Caco-2 (cell line): ENCODE results near the gene CDK14. TPM values are rescaled to one million over a fixed set of nuclear protein-coding genes. Genes with fewer than 3 reads are reported as not detected.

Experiments used
- BruUV-seq: library from RNA; stranded (reverse); fragments of 400-500 nt; replicated peaks from 2 replicates; lab custom pipeline; 2021; lab: Mats Ljungman, UMichigan
- CTCF ChIA-PET: fragments of 300-600 bp; sonication (Branson Sonifier 250); formaldehyde crosslinking; loops from one replicate; lab custom pipeline; 2022; ENCODE audit warnings: antibody characterized with exemption; lab: Charles Lee
- POLR2A ChIA-PET: fragments of 300-600 bp; sonication (Branson Sonifier 250); formaldehyde crosslinking; loops from one replicate; lab custom pipeline; 2022; ENCODE audit warnings: antibody characterized with exemption; lab: Charles Lee
- DNase-seq, 2 experiments: peaks; one replicate each; pipeline versions ENCODE4 v3.0.0 to v3.0.0-alpha.2; 2020 to 2022
- H3K27me3 ChIP-seq: replicated peaks from 2 replicates; pipeline ENCODE4 v1.6.0; 2011; ENCODE audit warnings: low read length; ENCODE audit not compliant: control insufficient read depth, insufficient read depth
- H3K36me3 ChIP-seq: 2 replicates; pipeline ENCODE4 v1.5.1; 2011; ENCODE audit warnings: low read length; ENCODE audit not compliant: control insufficient read depth, insufficient read depth
- H3K4me1 ChIP-seq: fragments of 250-450 bp; sonication (Bioruptor Pico); 2 replicates; pipeline ENCODE4 v1.5.1; 2020; ENCODE audit warnings: mild to moderate bottlenecking
- H3K4me3 ChIP-seq: 2 replicates; pipeline ENCODE4 v1.5.1; 2011; ENCODE audit warnings: low read depth, mild to moderate bottlenecking, control low read depth, low read length
- H3K9me3 ChIP-seq: fragments of 250-450 bp; sonication (Bioruptor Pico); 2 replicates; pipeline ENCODE4 v1.5.1; 2020; ENCODE audit warnings: mild to moderate bottlenecking, moderate library complexity
- H3K27ac Mint-ChIP-seq: one replicate; pipeline ENCODE4 v1.8.0; 2022; ENCODE audit warnings: mixed read lengths; ENCODE audit not compliant: unreplicated experiment
- H3K27me3 Mint-ChIP-seq: one replicate; pipeline ENCODE4 v1.8.0; 2022; ENCODE audit warnings: mixed read lengths; ENCODE audit not compliant: insufficient read depth, unreplicated experiment
- H3K36me3 Mint-ChIP-seq: one replicate; pipeline ENCODE4 v1.8.0; 2022; ENCODE audit warnings: mild to moderate bottlenecking, mixed read lengths; ENCODE audit not compliant: insufficient read depth, unreplicated experiment
- H3K4me1 Mint-ChIP-seq: one replicate; pipeline ENCODE4 v1.8.0; 2022; ENCODE audit warnings: low read depth, mixed read lengths; ENCODE audit not compliant: unreplicated experiment
- H3K4me3 Mint-ChIP-seq: one replicate; pipeline ENCODE4 v1.8.0; 2022; ENCODE audit warnings: mild to moderate bottlenecking, moderate library complexity, mixed read lengths; ENCODE audit not compliant: unreplicated experiment
- H3K9me3 Mint-ChIP-seq: one replicate; pipeline ENCODE4 v1.8.0; 2022; ENCODE audit warnings: mixed read lengths; ENCODE audit not compliant: unreplicated experiment
- CTCF ChIP-seq, 2 experiments: fragments of 200-600 bp in 1 of 2; IDR thresholded peaks; 1 replicate in 1 of 2; 2 replicates in 1 of 2; pipeline versions ENCODE4 v1.5.1 to v1.8.0; 2011 to 2022; ENCODE audit warnings: antibody characterized with exemption in 1 of 2, control low read depth in 1 of 2, inconsistent platforms in 1 of 2, low read depth in 1 of 2, low read length in 1 of 2, mild to moderate bottlenecking in 1 of 2, moderate library complexity in 1 of 2; ENCODE audit not compliant: insufficient read depth in 1 of 2, severe bottlenecking in 1 of 2, unreplicated experiment in 1 of 2
- intact Hi-C: fragments of 100-400 bp; cut with micrococcal nuclease; formaldehyde crosslinking; loops from one replicate; pipeline ENCODE4 v1.10.0; 2022; ENCODE audit not compliant: unreplicated experiment
- total RNA-seq: library from RNA; stranded (reverse); gene quantifications from 2 replicates; pipeline ENCODE4 v1.2.3, GENCODE V29; 2022

CDK14 gene
- total RNA-seq, 1 experiment from 2014 or later, result 18.2 TPM

- no peaks in the 10 kb centered on the region for H3K9me3 ChIP-seq
- no peak overlapping the region for H3K4me3 ChIP-seq
- H3K4me1 Mint-ChIP-seq, result peaks cover 9% of the 10 kb centered on the region
- peak in 1 of 2 experiments; percentile 64 for DNase-seq
- no peaks in the 10 kb centered on the region for H3K36me3 Mint-ChIP-seq
- TF ChIP-seq CTCF (IDR thresholded peaks at IDR 0.05; ENCODE audit: insufficient read depth in 1 of 2, low read depth in 1 of 2, low read length in 1 of 2, severe bottlenecking in 1 of 2, unreplicated experiment in 1 of 2), result peak; percentile 69 to 72
- ChIA-PET CTCF (interaction anchor here (0.5 to 2.1 kb wide), 9 partner anchors 79 to 607 kb away, joined by 3 to 23 read pairs (median 4); no protein-coding TSS in a partner anchor), POLR2A (no interaction called here)
- H3K27me3 ChIP-seq, result no peaks in the 10 kb centered on the region
- no peaks in the 10 kb centered on the region for H3K9me3 Mint-ChIP-seq
- no peak overlapping the region for H3K27ac Mint-ChIP-seq
- no TSS peak for BruUV-seq
- H3K36me3 ChIP-seq, result no peaks in the 10 kb centered on the region
- intact Hi-C loops, result loop anchor here (1.0 to 10.0 kb wide), 5 partner anchors 280 to 579 kb away; partner anchors contain the start of gene CDK14
- no peaks in the 10 kb centered on the region for H3K4me1 ChIP-seq
- H3K4me3 Mint-ChIP-seq, result no peak overlapping the region
- H3K27me3 Mint-ChIP-seq, result no peaks in the 10 kb centered on the region
Observed at GRCh38 chr7:91034459-91035368, 438.6 kb downstream of the CDK14 start.

GRCh38 chr7:91039033-91039432 lies 442.9 kb downstream of the CDK14 start:
- H3K4me1 Mint-ChIP-seq, result peaks cover 9% of the 10 kb centered on the region
- no peak for TF ChIP-seq CTCF (IDR thresholded peaks at IDR 0.05; ENCODE audit: insufficient read depth in 1 of 2, low read depth in 1 of 2, low read length in 1 of 2, severe bottlenecking in 1 of 2, unreplicated experiment in 1 of 2)
- Histone ChIP-seq H3K4me3 (no peak overlapping the region), H3K36me3 (no peaks in the 10 kb centered on the region), H3K4me1 (no peaks in the 10 kb centered on the region), H3K9me3 (no peaks in the 10 kb centered on the region), H3K27me3 (no peaks in the 10 kb centered on the region)
- no peak overlapping the region for H3K4me3 Mint-ChIP-seq
- ChIA-PET CTCF (no interaction called here), POLR2A (no interaction called here)
- no peak for DNase-seq
- H3K36me3 Mint-ChIP-seq, result no peaks in the 10 kb centered on the region
- no peak overlapping the region for H3K27ac Mint-ChIP-seq
- H3K9me3 Mint-ChIP-seq, result no peaks in the 10 kb centered on the region
- no peaks in the 10 kb centered on the region for H3K27me3 Mint-ChIP-seq
- intact Hi-C loops, result loop anchor here (10.0 kb wide), 1 partner anchor 284 kb away; no protein-coding TSS in a partner anchor
- BruUV-seq, result no TSS peak

GRCh38 chr7:91041141-91041540 lies 445.0 kb downstream of the CDK14 start:
- POLR2A ChIA-PET, result no interaction called here
- Histone ChIP-seq H3K4me1 (no peaks in the 10 kb centered on the region), H3K27me3 (no peaks in the 10 kb centered on the region), H3K4me3 (no peak overlapping the region), H3K9me3 (no peaks in the 10 kb centered on the region), H3K36me3 (no peaks in the 10 kb centered on the region)
- no peak for TF ChIP-seq CTCF (IDR thresholded peaks at IDR 0.05; ENCODE audit: insufficient read depth in 1 of 2, low read depth in 1 of 2, low read length in 1 of 2, severe bottlenecking in 1 of 2, unreplicated experiment in 1 of 2)
- Mint-ChIP-seq H3K36me3 (no peaks in the 10 kb centered on the region), H3K4me3 (no peak overlapping the region), H3K27ac (no peak overlapping the region), H3K4me1 (no peaks in the 10 kb centered on the region), H3K9me3 (no peaks in the 10 kb centered on the region), H3K27me3 (no peaks in the 10 kb centered on the region)
- CTCF ChIA-PET, result no interaction called here
- no TSS peak for BruUV-seq
- DNase-seq, result no peak
- intact Hi-C loops, result no loop called here
